HEK293 (cell line): ENCODE results near the gene ZNF41.

Source experiments
- CTCF ChIP-seq: fragments of 450-650 bp; formaldehyde crosslinking; IDR thresholded peaks from 2 replicates; pipeline ENCODE4 v1.5.1; 2016; ENCODE audit warnings: missing biosample characterization, missing genetic modification characterization
- ELK4 ChIP-seq: IDR thresholded peaks from 2 replicates; pipeline ENCODE4 v1.6.1; 2011; ENCODE audit warnings: mild to moderate bottlenecking, low read depth, low read length, borderline replicate concordance
- GFI1B ChIP-seq: fragments of 450-650 bp; formaldehyde crosslinking; IDR thresholded peaks from 2 replicates; pipeline ENCODE4 v1.5.1; 2016; ENCODE audit warnings: missing biosample characterization, missing genetic modification characterization
- ZBTB17 ChIP-seq: fragments of 450-650 bp; formaldehyde crosslinking; IDR thresholded peaks from 2 replicates; pipeline ENCODE4 v1.5.1; 2016; ENCODE audit warnings: missing biosample characterization, missing genetic modification characterization
- ZFP41 ChIP-seq: fragments of 450-650 bp; formaldehyde crosslinking; IDR thresholded peaks from 2 replicates; pipeline ENCODE4 v1.5.1; 2016; ENCODE audit warnings: missing biosample characterization, missing genetic modification characterization, borderline replicate concordance
- ZNF558 ChIP-seq: fragments of 450-650 bp; formaldehyde crosslinking; IDR thresholded peaks from 2 replicates; pipeline ENCODE4 v1.5.1; 2016; ENCODE audit warnings: missing biosample characterization, missing genetic modification characterization

- TF ChIP-seq ZFP41 (tag by site-specific recombination) (no peak), CTCF (tag by site-specific recombination) (no peak), GFI1B (tag by site-specific recombination) (no peak), ZBTB17 (tag by site-specific recombination) (no peak), ELK4 (no peak), ZNF558 (tag by site-specific recombination) (no peak)
These were observed 934 bp downstream of the ZNF41 start for GRCh38 chrX:47482065-47482511.
